Measurements from ENCODE around the gene CFAP74.

- no peak for TF ChIP-seq CTCF (IDR thresholded peaks at IDR 0.05; ENCODE audit: borderline replicate concordance, extremely low read depth, low read length, poor library complexity, severe bottlenecking)
- no peak for TF ChIP-seq EZH2 (IDR thresholded peaks at IDR 0.05; ENCODE audit: borderline replicate concordance, low read depth, low read length, severe bottlenecking)
Observed at GRCh38 chr1:1972976-1973715, 30.4 kb downstream of the CFAP74 start.

All from DND-41 (cell line).